Mesendoderm (in vitro differentiated cells): Measurements from ENCODE around the gene B3GLCT.

ENCODE experiments used
- DNase-seq: peaks from one replicate; pipeline ENCODE4 v3.0.0; 2013
- H2AK5ac ChIP-seq: 2 replicates; pipeline ENCODE4 v1.6.1; 2013; ENCODE audit warnings: low read length, inconsistent platforms
- H2BK120ac ChIP-seq: 2 replicates; pipeline ENCODE4 v1.6.1; 2013; ENCODE audit warnings: low read depth, mild to moderate bottlenecking, low read length, moderate library complexity, mixed read lengths
- H2BK15ac ChIP-seq: replicated peaks from 2 replicates; pipeline ENCODE4 v1.6.1; 2013; ENCODE audit warnings: low read depth, mild to moderate bottlenecking, moderate library complexity
- H2BK5ac ChIP-seq: 2 replicates; pipeline ENCODE4 v1.6.1; 2013; ENCODE audit warnings: low read length, inconsistent platforms
- H3K18ac ChIP-seq: 2 replicates; pipeline ENCODE4 v1.6.1; 2013; ENCODE audit warnings: mild to moderate bottlenecking, low read length, mixed read lengths
- H3K23ac ChIP-seq: one replicate; pipeline ENCODE4 v1.6.1; 2013; ENCODE audit warnings: low read length
- H3K27ac ChIP-seq: 2 replicates; pipeline ENCODE4 v1.5.1; 2013; ENCODE audit warnings: low read depth, mild to moderate bottlenecking, inconsistent platforms, low read length, moderate library complexity
- H3K27me3 ChIP-seq: 2 replicates; pipeline ENCODE4 v1.6.1; 2013; ENCODE audit warnings: low read length, control low read depth, mild to moderate bottlenecking, inconsistent platforms; ENCODE audit not compliant: insufficient read depth, poor library complexity
- H3K36me3 ChIP-seq: 2 replicates; pipeline ENCODE4 v1.6.1; 2013; ENCODE audit warnings: low read length, inconsistent platforms; ENCODE audit not compliant: control insufficient read depth, insufficient read depth
- H3K4ac ChIP-seq: one replicate; pipeline ENCODE4 v1.6.1; 2013; ENCODE audit warnings: low read depth, mild to moderate bottlenecking, low read length, moderate library complexity
- H3K4me1 ChIP-seq: 2 replicates; pipeline ENCODE4 v1.6.1; 2013; ENCODE audit warnings: low read depth, low read length, inconsistent platforms; ENCODE audit not compliant: control insufficient read depth
- H3K4me2 ChIP-seq: 2 replicates; pipeline ENCODE4 v1.6.1; 2013; ENCODE audit warnings: low read length
- H3K4me3 ChIP-seq: 2 replicates; pipeline ENCODE4 v1.5.1; 2013; ENCODE audit warnings: mild to moderate bottlenecking, low read length
- H3K56ac ChIP-seq: one replicate; pipeline ENCODE4 v1.6.1; 2013; ENCODE audit warnings: low read length
- H3K79me1 ChIP-seq: 2 replicates; pipeline ENCODE4 v1.6.1; 2013; ENCODE audit warnings: low read length, inconsistent platforms
- H3K79me2 ChIP-seq: 2 replicates; pipeline ENCODE4 v1.6.1; 2013; ENCODE audit warnings: mild to moderate bottlenecking, low read length; ENCODE audit not compliant: control insufficient read depth, insufficient read depth
- H3K9ac ChIP-seq: 2 replicates; pipeline ENCODE4 v1.6.1; 2013; ENCODE audit warnings: low read length, inconsistent platforms
- H4K5ac ChIP-seq: one replicate; pipeline ENCODE4 v1.6.1; 2013; ENCODE audit warnings: low read length
- H4K8ac ChIP-seq: one replicate; pipeline ENCODE4 v1.6.1; 2013; ENCODE audit warnings: low read depth, mild to moderate bottlenecking, control low read depth, low read length, moderate library complexity
- WGBS: extraction: QIAGEN DNeasy Blood & Tissue Kit; methylation state at CpG from one replicate; pipeline ENCODE4 v1.1.7; 2013; ENCODE audit warnings: low lambda C conversion rate, missing lambda C conversion rate; ENCODE audit not compliant: insufficient coverage; ENCODE audit errors: extremely low coverage; 5-methylcytosine and 5-hydroxymethylcytosine counted together

B3GLCT gene

GRCh38 chr13:31224963-31225559 lies 25.3 kb downstream of the B3GLCT start:
- no peak overlapping the region for H2BK120ac ChIP-seq
- no CpG with 5 or more reads among the region's 2 CpGs for WGBS
- H3K23ac ChIP-seq: no peak overlapping the region
- H3K27me3 ChIP-seq: no peaks in the 10 kb centered on the region
- no peak overlapping the region for H2BK15ac ChIP-seq
- H2AK5ac ChIP-seq: no peak overlapping the region
- no peak overlapping the region for H2BK5ac ChIP-seq
- no peak overlapping the region for H3K18ac ChIP-seq
- no peak overlapping the region for H4K8ac ChIP-seq
- H3K4me3 ChIP-seq: no peak overlapping the region
- H3K4me2 ChIP-seq: no peak overlapping the region
- no peaks in the 10 kb centered on the region for H3K36me3 ChIP-seq
- no peak overlapping the region for H4K5ac ChIP-seq
- H3K9ac ChIP-seq: no peak overlapping the region
- no peak overlapping the region for H3K27ac ChIP-seq
- H3K4ac ChIP-seq: no peak overlapping the region
- no peaks in the 10 kb centered on the region for H3K79me1 ChIP-seq
- H3K79me2 ChIP-seq: no peaks in the 10 kb centered on the region
- DNase-seq: no peak
- no peak overlapping the region for H3K56ac ChIP-seq
- H3K4me1 ChIP-seq: peaks cover 7% of the 10 kb centered on the region

GRCh38 chr13:31225998-31226675 lies 26.4 kb downstream of the B3GLCT start:
- no peak overlapping the region for H3K4me2 ChIP-seq
- H2BK15ac ChIP-seq: no peak overlapping the region
- H3K27ac ChIP-seq: peak overlapping the region; percentile 12
- no peak overlapping the region for H3K18ac ChIP-seq
- no peak overlapping the region for H3K23ac ChIP-seq
- H3K79me1 ChIP-seq: no peaks in the 10 kb centered on the region
- H3K9ac ChIP-seq: peak overlapping the region; percentile 24
- no peak overlapping the region for H3K4ac ChIP-seq
- H2AK5ac ChIP-seq: no peak overlapping the region
- peak overlapping the region; percentile 54 for H3K56ac ChIP-seq
- H3K36me3 ChIP-seq: no peaks in the 10 kb centered on the region
- H4K5ac ChIP-seq: no peak overlapping the region
- H3K4me3 ChIP-seq: no peak overlapping the region
- H3K27me3 ChIP-seq: no peaks in the 10 kb centered on the region
- no CpG with 5 or more reads among the region's 9 CpGs for whole genome bisulfite sequencing
- no peak overlapping the region for H4K8ac ChIP-seq
- H2BK120ac ChIP-seq: no peak overlapping the region
- peaks cover 7% of the 10 kb centered on the region for H3K4me1 ChIP-seq
- H2BK5ac ChIP-seq: no peak overlapping the region
- no peaks in the 10 kb centered on the region for H3K79me2 ChIP-seq
- DNase-seq: peak; percentile 59

- Histone ChIP-seq H3K27ac (no peak overlapping the region), H3K18ac (no peak overlapping the region), H2AK5ac (no peak overlapping the region), H3K79me2 (no peaks in the 10 kb centered on the region), H2BK15ac (no peak overlapping the region), H3K4me2 (no peak overlapping the region), H3K56ac (no peak overlapping the region), H3K79me1 (no peaks in the 10 kb centered on the region), H3K4ac (no peak overlapping the region), H3K27me3 (no peaks in the 10 kb centered on the region), H3K4me1 (peaks cover 7% of the 10 kb centered on the region), H2BK5ac (no peak overlapping the region), H3K23ac (no peak overlapping the region), H3K36me3 (no peaks in the 10 kb centered on the region), H4K8ac (no peak overlapping the region), H2BK120ac (no peak overlapping the region), H3K4me3 (no peak overlapping the region), H3K9ac (no peak overlapping the region), H4K5ac (no peak overlapping the region)
- DNase-seq: no peak
Observed at GRCh38 chr13:31227063-31227462, 27.3 kb downstream of the B3GLCT start.

- H2BK5ac ChIP-seq: no peak overlapping the region
- H3K27ac ChIP-seq: no peak overlapping the region
- H4K8ac ChIP-seq: no peak overlapping the region
- H3K79me1 ChIP-seq: no peaks in the 10 kb centered on the region
- H3K36me3 ChIP-seq: no peaks in the 10 kb centered on the region
- no peak overlapping the region for H4K5ac ChIP-seq
- H3K27me3 ChIP-seq: no peaks in the 10 kb centered on the region
- DNase-seq: peak; percentile 59
- no peaks in the 10 kb centered on the region for H3K79me2 ChIP-seq
- no peak overlapping the region for H3K9ac ChIP-seq
- no peak overlapping the region for H3K23ac ChIP-seq
- no peak overlapping the region for H2AK5ac ChIP-seq
- H3K18ac ChIP-seq: no peak overlapping the region
- H2BK120ac ChIP-seq: no peak overlapping the region
- H3K4me3 ChIP-seq: no peak overlapping the region
- H3K4ac ChIP-seq: no peak overlapping the region
- H2BK15ac ChIP-seq: no peak overlapping the region
- no peak overlapping the region for H3K4me2 ChIP-seq
- no peak overlapping the region for H3K56ac ChIP-seq
- no CpG with 5 or more reads among the region's 8 CpGs for WGBS
- H3K4me1 ChIP-seq: peaks cover 7% of the 10 kb centered on the region
Observed at GRCh38 chr13:31227870-31228269, 28.1 kb downstream of the B3GLCT start.

GRCh38 chr13:31234729-31235128 lies 35.0 kb downstream of the B3GLCT start:
- no peak overlapping the region for H3K4me3 ChIP-seq
- no peak overlapping the region for H3K27ac ChIP-seq
- no peaks in the 10 kb centered on the region for H3K4me1 ChIP-seq
- no peak overlapping the region for H2AK5ac ChIP-seq
- no peak overlapping the region for H2BK5ac ChIP-seq
- no peak overlapping the region for H3K23ac ChIP-seq
- H4K8ac ChIP-seq: no peak overlapping the region
- no peak overlapping the region for H3K56ac ChIP-seq
- H3K9ac ChIP-seq: no peak overlapping the region
- DNase-seq: peak; percentile 50
- H3K36me3 ChIP-seq: no peaks in the 10 kb centered on the region
- no peaks in the 10 kb centered on the region for H3K27me3 ChIP-seq
- no peak overlapping the region for H3K4ac ChIP-seq
- no peaks in the 10 kb centered on the region for H3K79me1 ChIP-seq
- H3K4me2 ChIP-seq: no peak overlapping the region
- H2BK120ac ChIP-seq: no peak overlapping the region
- H4K5ac ChIP-seq: no peak overlapping the region
- WGBS: no CpG with 5 or more reads among the region's 6 CpGs
- H3K18ac ChIP-seq: no peak overlapping the region
- no peaks in the 10 kb centered on the region for H3K79me2 ChIP-seq
- no peak overlapping the region for H2BK15ac ChIP-seq
